Psoas muscle (tissue), 8 donors: ENCODE data around the gene PCSK4. TPM values are rescaled to one million over a fixed set of nuclear protein-coding genes. Genes with fewer than 3 reads are reported as not detected.

ENCODE experiments used
- ATAC-seq, 4 donors: fragments of 200-7000 bp; cut with Tn5 transposase; one replicate each; pipeline ENCODE4 v1.9.1; 2020; ENCODE audit warnings: moderate library complexity in 3 of 4, mild to moderate bottlenecking in 2 of 4
- DNase-seq, 2 donors: peaks; one replicate each; pipeline ENCODE4 v3.0.0-alpha.2; 2020
- H3K27ac ChIP-seq: fragments of 200-600 bp; one replicate; pipeline ENCODE4 v1.8.0; 2022
- H3K27me3 ChIP-seq, 3 donors: fragments of 200-600 bp in 1 of 3; one replicate each; pipeline versions ENCODE4 v1.6.1 to v1.8.0; 2013 to 2022; ENCODE audit warnings: low read length in 2 of 3, mild to moderate bottlenecking in 2 of 3, moderate library complexity in 1 of 3; ENCODE audit not compliant: insufficient read depth in 3 of 3
- H3K36me3 ChIP-seq, 2 donors: fragments of 200-600 bp in 1 of 2; one replicate each; pipeline versions ENCODE4 v1.6.1 to v1.8.0; 2013 to 2022; ENCODE audit warnings: low read depth in 1 of 2, mild to moderate bottlenecking in 1 of 2, moderate library complexity in 1 of 2; ENCODE audit not compliant: insufficient read depth in 1 of 2
- H3K4me1 ChIP-seq: fragments of 200-600 bp; one replicate; pipeline ENCODE4 v1.8.0; 2022
- H3K4me3 ChIP-seq: fragments of 200-600 bp; one replicate; pipeline ENCODE4 v1.8.0; 2022; ENCODE audit warnings: mild to moderate bottlenecking
- H3K9me3 ChIP-seq: fragments of 200-600 bp; one replicate; pipeline ENCODE4 v1.8.0; 2022
- CTCF ChIP-seq: fragments of 200-600 bp; IDR thresholded peaks from one replicate; pipeline ENCODE4 v1.8.0; 2022; ENCODE audit warnings: antibody characterized with exemption
- WGBS, 3 donors: extraction: QIAGEN DNeasy Blood & Tissue Kit; methylation state at CpG; one replicate each; pipeline versions ENCODE4 v1.1.6 to v1.1.7; 2013; 5-methylcytosine and 5-hydroxymethylcytosine counted together
- intact Hi-C, 2 donors: fragments of 100-400 bp; cut with DNase I; formaldehyde crosslinking; loops; one replicate each; pipeline versions ENCODE4 v1.11.0 to v1.14.2; 2022
- polyA plus RNA-seq, 3 donors: library from polyadenylated mRNA; stranded (reverse); fragments of 200-250 nt; gene quantifications; one replicate each; pipeline ENCODE4 v1.2.3, GENCODE V29; 2013
- total RNA-seq, 4 donors: library from RNA; stranded (reverse); fragmentation: NEBNext Ultra II Directional in 2 of 4; extraction: Animal tissue kit (Norgen Biotek cat#: 25700) in 2 of 4; gene quantifications; one replicate each; pipeline versions ENCODE4 v1.2.1 to v1.2.4, GENCODE V29; 2021 to 2023
- donor health status: healthy with polysubstance abuse.
- donor health status: DM: no; HTN: no; CAD: no; lungs with moderate emphysema.
- donor health status: Bipolar disorder and iron deficiency.
- donor health status: healthy.
- donor health status: DM: yes; HTN: yes; CAD: no.
- donor health status: DM: no; HTN: no; CAD: no.
- donor health status: DM: no; HTN: no; CAD: no.
- donor health status: DM: yes; HTN: yes; CAD: no.

Gene PCSK4
- total and polyA plus RNA-seq, 7 donors: 0.57 to 1.5 (median 0.89) TPM

DNA sequence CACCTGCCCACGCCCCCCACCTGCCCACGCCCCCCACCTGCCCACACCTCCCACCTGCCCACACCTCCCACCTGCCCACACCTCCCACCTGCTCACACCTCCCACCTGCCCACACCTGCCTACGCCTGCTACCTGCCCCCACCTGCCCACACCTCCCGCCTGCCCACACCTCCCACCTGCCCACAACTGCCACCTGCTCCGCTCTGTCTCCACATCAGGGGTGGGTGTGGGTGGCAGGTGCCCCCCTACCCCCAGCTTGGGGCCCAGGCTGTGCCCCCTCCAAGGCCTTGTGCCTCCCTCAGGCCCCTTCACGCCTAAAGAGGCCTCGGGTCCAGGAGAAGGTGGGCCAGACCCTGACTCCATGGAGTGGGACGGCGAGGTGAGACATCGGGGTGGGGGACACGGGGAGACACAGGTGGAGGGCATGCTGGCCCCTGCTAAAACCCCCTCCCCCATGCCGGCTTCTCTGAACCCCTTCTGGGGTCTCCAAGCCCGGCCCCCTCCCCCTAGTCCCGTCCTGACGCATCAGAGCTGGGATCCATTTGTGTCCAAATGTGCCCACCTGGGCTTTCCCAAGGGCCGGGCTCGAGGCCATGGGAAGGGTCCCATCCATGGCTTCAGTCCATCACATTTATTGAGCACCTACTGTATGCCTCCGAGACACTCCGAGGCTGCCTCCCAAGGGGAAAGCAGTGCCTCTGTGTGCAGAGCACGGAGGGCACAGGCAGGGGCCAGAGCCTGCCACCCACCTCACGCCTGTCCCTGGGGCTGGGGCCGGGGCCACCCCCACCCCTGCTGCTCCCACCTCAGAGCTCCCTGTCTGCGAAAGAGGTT, 38.7 kb upstream of the PCSK4 start:
- Histone ChIP-seq H3K27me3 (peaks cover 0 to 66% (median 22%) of the 10 kb centered on the region in 3 donors), H3K9me3 (no peaks in the 10 kb centered on the region), H3K4me3 (no peak overlapping the region), H3K27ac (no peak overlapping the region), H3K4me1 (no peaks in the 10 kb centered on the region), H3K36me3 (no peaks in the 10 kb centered on the region)
- no peak for DNase-seq
- intact Hi-C loops: loop anchor here in 1 of 2 donors (10.0 kb wide), 1 partner anchor 244 kb away; the partner anchor contains the start of gene EFNA2
- 72 to 78% (median 72%) methylated on average over 19 to 23 of the region's 23 CpGs for WGBS, 3 donors
- ATAC-seq: no peak
- no peak for TF ChIP-seq CTCF

DNA sequence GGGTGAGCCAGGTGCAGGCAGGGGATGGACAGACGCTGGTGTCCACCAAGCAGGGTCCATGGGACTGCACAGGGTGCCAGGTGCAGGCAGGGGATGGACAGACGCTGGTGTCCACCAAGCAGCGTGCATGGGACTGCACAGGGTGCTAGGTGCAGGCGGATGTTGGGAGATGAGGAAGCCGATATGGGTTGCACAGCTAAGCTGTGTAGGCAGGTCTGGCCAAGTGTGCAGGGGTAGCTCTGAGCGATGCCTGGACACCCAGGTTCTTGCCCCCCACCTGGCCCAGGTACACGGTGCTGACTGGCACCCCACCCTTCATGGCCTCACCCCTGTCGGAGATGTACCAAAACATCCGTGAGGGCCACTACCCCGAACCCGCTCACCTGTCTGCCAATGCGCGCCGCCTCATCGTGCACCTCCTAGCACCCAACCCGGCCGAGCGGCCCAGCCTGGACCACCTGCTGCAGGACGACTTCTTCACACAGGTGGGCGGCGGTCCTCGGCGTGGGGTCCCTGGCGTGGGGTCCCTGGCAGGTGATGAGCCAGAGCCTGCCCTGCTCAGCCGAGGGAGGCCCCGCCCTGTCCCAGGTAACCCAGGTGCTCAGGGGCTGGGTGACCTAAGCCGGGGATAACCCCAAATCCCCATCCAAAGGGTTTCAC, 37.6 kb upstream of the PCSK4 start:
- Histone ChIP-seq H3K36me3 (no peaks in the 10 kb centered on the region), H3K27ac (no peak overlapping the region), H3K27me3 (peaks cover 0 to 69% (median 22%) of the 10 kb centered on the region in 3 donors), H3K4me3 (no peak overlapping the region), H3K4me1 (no peaks in the 10 kb centered on the region), H3K9me3 (no peaks in the 10 kb centered on the region)
- TF ChIP-seq CTCF: no peak
- ATAC-seq (no peak), DNase-seq (no peak)
- intact Hi-C loops: loop anchor here in 1 of 2 donors (10.0 kb wide), 1 partner anchor 243 kb away; the partner anchor contains the start of gene EFNA2
- WGBS, 3 donors: 69 to 85% (median 82%) methylated on average over 26 to 27 of the region's 27 CpGs

DNA sequence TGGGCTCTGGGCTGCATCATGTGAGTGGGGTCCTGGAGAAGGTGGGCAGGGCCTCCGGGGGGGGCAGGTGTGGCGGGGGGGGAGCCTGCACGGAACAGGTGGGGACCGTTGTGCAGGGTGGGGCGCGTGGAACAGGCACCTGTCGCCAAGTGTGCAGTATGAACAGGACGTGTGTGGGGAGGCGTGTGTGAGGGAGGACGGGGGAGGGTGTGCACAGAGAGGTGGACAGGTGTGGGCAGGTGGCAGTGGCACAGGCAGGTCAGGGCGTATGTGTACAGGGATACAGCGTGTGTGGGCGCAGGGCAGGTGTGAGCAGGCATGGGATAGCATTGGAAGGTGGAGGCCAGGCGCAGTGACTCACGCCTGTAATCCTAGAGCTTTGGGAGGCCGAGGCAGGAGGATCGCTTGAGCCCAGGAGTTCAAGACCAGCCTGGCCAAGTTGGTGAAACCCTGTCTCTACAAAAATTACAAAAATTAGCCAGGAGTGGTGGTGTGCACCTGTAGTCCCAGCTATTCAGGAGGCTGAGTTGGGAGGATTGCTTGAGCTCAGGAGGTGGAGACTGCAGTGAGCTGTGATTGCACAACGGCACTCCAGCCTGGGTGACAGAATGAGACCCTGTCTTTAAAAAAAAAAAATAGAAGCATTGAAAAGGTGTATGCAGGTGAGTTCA, 37.0 kb upstream of the PCSK4 start:
- no peak overlapping the region for H3K4me3 ChIP-seq
- ATAC-seq (no peak), DNase-seq (no peak)
- no peak for TF ChIP-seq CTCF
- intact Hi-C loops: loop anchor here in 1 of 2 donors (10.0 kb wide), 1 partner anchor 242 kb away; the partner anchor contains the start of gene EFNA2
- peaks cover 0 to 67% (median 22%) of the 10 kb centered on the region in 3 donors for H3K27me3 ChIP-seq
- H3K4me1 ChIP-seq: no peaks in the 10 kb centered on the region
- H3K27ac ChIP-seq: no peak overlapping the region
- WGBS, 3 donors: 69 to 76% (median 70%) methylated on average over 14 to 18 of the region's 18 CpGs
- no peaks in the 10 kb centered on the region for H3K9me3 ChIP-seq
- no peaks in the 10 kb centered on the region for H3K36me3 ChIP-seq

GRCh38 chr19:1526066-1526778, 36.1 kb upstream of the PCSK4 start:
- ATAC-seq (no peak), DNase-seq (no peak)
- no peaks in the 10 kb centered on the region for H3K36me3 ChIP-seq
- 74 to 77% (median 76%) methylated on average over 29 to 33 of the region's 33 CpGs for WGBS, 3 donors
- no peaks in the 10 kb centered on the region for H3K4me1 ChIP-seq
- H3K27me3 ChIP-seq: peaks cover 0 to 58% (median 18%) of the 10 kb centered on the region in 3 donors
- intact Hi-C loops: loop anchor here in 1 of 2 donors (10.0 kb wide), 1 partner anchor 241 kb away; the partner anchor contains the start of gene EFNA2
- no peak overlapping the region for H3K27ac ChIP-seq
- no peak for TF ChIP-seq CTCF
- H3K9me3 ChIP-seq: no peaks in the 10 kb centered on the region
- no peak overlapping the region for H3K4me3 ChIP-seq
